Mesothelial cell of epicardium (in vitro differentiated cells): ENCODE measurements around the gene RGR. TPM values are rescaled to one million over a fixed set of nuclear protein-coding genes. Genes with fewer than 3 reads are reported as not detected.

Experiments used
- DNase-seq, 2 experiments: peaks; one replicate each; pipeline ENCODE4 v3.0.0; 2021; ENCODE audit warnings: low spot score in 2 of 2; ENCODE audit not compliant: unreplicated experiment in 2 of 2
- H3K27ac Mint-ChIP-seq: 2 replicates; pipeline ENCODE4 v1.8.0; 2021; ENCODE audit warnings: mixed read lengths
- H3K27me3 Mint-ChIP-seq: 2 replicates; pipeline ENCODE4 v1.8.0; 2021; ENCODE audit warnings: low read depth, mixed read lengths
- H3K36me3 Mint-ChIP-seq: 2 replicates; pipeline ENCODE4 v1.8.0; 2021; ENCODE audit warnings: mixed read lengths
- H3K4me1 Mint-ChIP-seq: 2 replicates; pipeline ENCODE4 v1.8.0; 2021; ENCODE audit warnings: mixed read lengths
- H3K4me3 Mint-ChIP-seq: 2 replicates; pipeline ENCODE4 v1.8.0; 2021; ENCODE audit warnings: mild to moderate bottlenecking, moderate library complexity, mixed read lengths
- H3K9me3 Mint-ChIP-seq: 2 replicates; pipeline ENCODE4 v1.8.0; 2021; ENCODE audit warnings: mixed read lengths
- CTCF ChIP-seq: fragments of 200-600 bp; sonication (generic); IDR thresholded peaks from one replicate; pipeline ENCODE4 v1.5.0; 2021; ENCODE audit warnings: antibody characterized with exemption; ENCODE audit not compliant: unreplicated experiment
- total RNA-seq: library from RNA; stranded (reverse); gene quantifications from 3 replicates; pipeline ENCODE4 v1.2.1, GENCODE V29; 2021

RGR gene
- total RNA-seq, 1 donor from 2014 or later = not detected

DNA sequence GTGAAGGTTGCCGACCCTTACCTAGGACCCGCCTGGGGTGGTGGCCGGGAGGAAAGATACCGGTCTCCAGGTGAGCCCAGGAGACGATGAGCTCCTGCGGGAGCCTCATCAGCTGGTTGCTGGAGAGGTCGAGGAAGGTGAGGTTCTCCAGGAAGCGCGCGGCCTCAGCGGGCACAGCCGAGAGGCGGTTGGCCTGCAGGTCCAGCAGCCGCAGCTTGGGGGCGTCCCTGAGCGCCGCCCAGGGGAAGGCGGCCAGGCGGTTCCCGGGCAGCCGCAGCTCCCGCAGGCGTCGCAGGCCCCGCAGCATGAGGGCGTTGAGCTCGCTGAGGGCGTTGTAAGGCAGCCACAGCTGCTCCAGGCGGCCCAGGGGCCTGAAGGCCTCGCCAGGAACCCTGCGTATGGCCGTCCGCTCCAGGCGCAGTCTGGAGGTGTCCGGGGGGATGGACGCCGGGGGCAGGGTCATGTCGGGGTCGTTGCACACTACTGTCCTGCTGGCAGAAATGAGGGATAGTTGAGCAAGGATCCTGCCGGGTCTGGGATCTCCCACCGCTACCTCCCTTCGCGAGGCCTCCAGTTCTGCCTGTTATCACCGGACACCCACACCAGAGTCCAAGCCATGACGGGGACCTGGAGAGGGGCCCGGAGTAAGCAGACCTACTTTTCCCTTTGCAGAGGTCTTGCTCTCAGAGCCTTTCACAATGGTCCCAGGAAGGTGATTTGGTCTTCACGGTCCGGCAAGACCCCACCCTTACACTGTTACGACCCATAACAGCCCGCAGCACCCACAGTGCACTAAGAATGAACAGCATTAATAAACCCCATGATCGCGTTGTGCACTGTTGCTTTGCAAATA is 7.4 kb upstream of the RGR start:
- no peak for DNase-seq

DNA sequence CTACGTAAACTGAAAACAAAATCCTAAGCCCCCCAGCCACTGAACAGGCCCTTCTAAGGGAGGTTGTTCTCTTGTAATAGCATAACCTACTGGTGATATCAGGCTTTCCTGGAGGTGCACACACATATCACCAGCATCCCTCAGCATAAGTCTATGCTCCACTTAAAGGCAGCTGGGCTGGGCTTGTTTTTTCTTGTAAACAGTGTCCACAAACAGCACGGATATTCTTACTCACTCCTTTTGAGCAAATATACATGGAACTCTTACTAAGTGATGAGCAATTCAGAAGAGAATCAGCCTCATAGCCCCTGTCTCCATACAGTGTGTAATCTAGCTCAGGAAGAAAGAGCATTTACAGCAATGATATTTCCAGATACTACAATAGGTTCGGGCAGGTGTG is 5.9 kb upstream of the RGR start:
- Mint-ChIP-seq H3K27ac (no peak overlapping the region), H3K27me3 (peaks cover 56% of the 10 kb centered on the region), H3K9me3 (no peaks in the 10 kb centered on the region), H3K4me1 (no peaks in the 10 kb centered on the region), H3K4me3 (no peak overlapping the region), H3K36me3 (no peaks in the 10 kb centered on the region)
- DNase-seq = no peak
- TF ChIP-seq CTCF = no peak

More for the DNA sequence above, 7.4 kb upstream of the RGR start:
- peak; percentile 10 for TF ChIP-seq CTCF
- H3K9me3 Mint-ChIP-seq = no peaks in the 10 kb centered on the region
- no peaks in the 10 kb centered on the region for H3K4me1 Mint-ChIP-seq
- no peaks in the 10 kb centered on the region for H3K36me3 Mint-ChIP-seq
- no peak overlapping the region for H3K27ac Mint-ChIP-seq
- H3K4me3 Mint-ChIP-seq = no peak overlapping the region
- H3K27me3 Mint-ChIP-seq = peaks cover 57% of the 10 kb centered on the region

GRCh38 chr10:84241185-84241790 is 3.6 kb upstream of the RGR start, which contains the start of gene LRIT1:
Gene LRIT1, minus strand, starts transcription at chr10:84241546. Its CDS starts 107 bp downstream, at chr10:84241439.
- Mint-ChIP-seq H3K4me3 (no peak within 1 kb of the TSS), H3K36me3 (no peaks in the 10 kb centered on the region), H3K4me1 (no peaks in the 10 kb centered on the region)

GRCh38 chr10:84243759-84244158 is 1.1 kb upstream of the RGR start:
- no peak overlapping the region for H3K27ac Mint-ChIP-seq
- no peak for DNase-seq
- no peaks in the 10 kb centered on the region for H3K36me3 Mint-ChIP-seq
- no peaks in the 10 kb centered on the region for H3K4me1 Mint-ChIP-seq
- peaks cover 45% of the 10 kb centered on the region for H3K27me3 Mint-ChIP-seq
- H3K9me3 Mint-ChIP-seq = no peaks in the 10 kb centered on the region
- no peak for TF ChIP-seq CTCF
- H3K4me3 Mint-ChIP-seq = no peak overlapping the region

More at GRCh38 chr10:84241185-84241790, 3.6 kb upstream of the RGR start, which contains the start of gene LRIT1:
- Mint-ChIP-seq H3K27me3 (peaks cover 50% of the 10 kb centered on the region), H3K27ac (no peak within 1 kb of the TSS), H3K9me3 (no peaks in the 10 kb centered on the region)
- no peak for DNase-seq
- no peak for TF ChIP-seq CTCF

- Mint-ChIP-seq H3K4me3 (no peak overlapping the region), H3K36me3 (no peaks in the 10 kb centered on the region), H3K9me3 (no peaks in the 10 kb centered on the region), H3K27ac (no peak overlapping the region), H3K27me3 (peaks cover 36% of the 10 kb centered on the region), H3K4me1 (no peaks in the 10 kb centered on the region)
- no peak for DNase-seq
- TF ChIP-seq CTCF = no peak
Measured at GRCh38 chr10:84247496-84247895, 2.6 kb downstream of the RGR start.
